ENCODE data around the gene DPEP1.
"Not testable (repeated sequence)": the region's sequence is repeated elsewhere in the genome, so short reads cannot be mapped to it uniquely, and the experiment has no call there.

The DPEP1 gene

GRCh38 chr16:89656435-89657121, 43.1 kb downstream of the DPEP1 start:
- DNase-seq, result no peak

- DNase-seq, result peak; percentile 58
These were observed 44.2 kb downstream of the DPEP1 start, which contains the start of the genes CHMP1A and SPATA33 for GRCh38 chr16:89657442-89658220. TSS of gene CHMP1A (minus strand) at chr16:89657708. CDS start at chr16:89657588, 120 bp downstream. TSS of gene SPATA33 (plus strand) at chr16:89657836. CDS start at chr16:89657912, 76 bp downstream.

GRCh38 chr16:89658221-89658879, 44.9 kb downstream of the DPEP1 start:
- no peak for DNase-seq

GRCh38 chr16:89660146-89660545, 46.7 kb downstream of the DPEP1 start:
- DNase-seq, result no peak

- no peak for DNase-seq
These were observed 47.8 kb downstream of the DPEP1 start for GRCh38 chr16:89661215-89661614.

GRCh38 chr16:89664238-89664637, 50.8 kb downstream of the DPEP1 start:
- not testable (repeated sequence) for DNase-seq

GRCh38 chr16:89667000-89667399, 53.6 kb downstream of the DPEP1 start:
- not testable (repeated sequence) for DNase-seq

GRCh38 chr16:89667633-89668032, 54.2 kb downstream of the DPEP1 start:
- DNase-seq, result no peak

- DNase-seq, result no peak
These were observed 55.3 kb downstream of the DPEP1 start for GRCh38 chr16:89668790-89669158.

GRCh38 chr16:89669755-89670154, 56.3 kb downstream of the DPEP1 start:
- DNase-seq, result no peak

GRCh38 chr16:89670496-89671431, 57.3 kb downstream of the DPEP1 start:
- DNase-seq, result no peak

- DNase-seq, result not testable (repeated sequence)
These were observed 58.1 kb downstream of the DPEP1 start for GRCh38 chr16:89671565-89671964.

GRCh38 chr16:89672177-89672941, 58.9 kb downstream of the DPEP1 start:
- DNase-seq, result no peak

GRCh38 chr16:89678258-89678657, 64.8 kb downstream of the DPEP1 start:
- no peak for DNase-seq

- no peak for DNase-seq
These were observed 72.5 kb downstream of the DPEP1 start for GRCh38 chr16:89685916-89686315.

GRCh38 chr16:89686520-89687091, 73.2 kb downstream of the DPEP1 start, which contains the start of gene CDK10:
TSS of gene CDK10 (plus strand) at chr16:89686689. CDS start at chr16:89686711, 22 bp downstream.
- peak; percentile 73 for DNase-seq

- no peak for DNase-seq
These were observed 73.9 kb downstream of the DPEP1 start for GRCh38 chr16:89687092-89687940.
